Ascending aorta (tissue), 2 donors: ENCODE data around the gene PTTG1. TPM values are rescaled to one million over a fixed set of nuclear protein-coding genes. Genes with fewer than 3 reads are reported as not detected.

Source experiments
- DNase-seq, 2 donors: peaks; one replicate each; pipeline ENCODE4 v3.0.0-alpha.2; 2019; ENCODE audit warnings: low spot score in 2 of 2
- H3K27ac ChIP-seq, 2 donors: fragments of 200-600 bp; sonication (generic); one replicate each; pipeline ENCODE4 v1.5.1; 2016 to 2017; ENCODE audit warnings: mild to moderate bottlenecking in 1 of 2
- H3K27me3 ChIP-seq: fragments of 200-600 bp; sonication (generic); one replicate; pipeline ENCODE4 v1.5.1; 2017
- H3K36me3 ChIP-seq, 2 donors: fragments of 200-600 bp; sonication (generic); one replicate each; pipeline ENCODE4 v1.5.1; 2016
- H3K4me1 ChIP-seq, 2 donors: fragments of 200-600 bp; sonication (generic); one replicate each; pipeline ENCODE4 v1.5.1; 2016 to 2017; ENCODE audit warnings: mild to moderate bottlenecking in 1 of 2
- H3K4me3 ChIP-seq, 2 donors: fragments of 200-600 bp; sonication (generic); one replicate each; pipeline ENCODE4 v1.5.1; 2016 to 2017; ENCODE audit warnings: mild to moderate bottlenecking in 1 of 2
- H3K9me3 ChIP-seq, 2 donors: fragments of 200-600 bp; sonication (generic); one replicate each; pipeline ENCODE4 v1.5.1; 2016
- CTCF ChIP-seq, 3 experiments: fragments of 200-600 bp in 2 of 3; fragments of 450-650 bp in 1 of 3; sonication (generic) in 2 of 3; IDR thresholded peaks; one replicate each; pipeline ENCODE4 v1.5.1; 2016 to 2019; ENCODE audit warnings: antibody characterized with exemption in 3 of 3, mild to moderate bottlenecking in 1 of 3, moderate library complexity in 1 of 3
- intact Hi-C: fragments of 100-400 bp; cut with DNase I; formaldehyde crosslinking; loops from one replicate; pipeline ENCODE4 v1.15.1; 2023
- total RNA-seq: library from RNA; depleted of rRNA; stranded (reverse); fragments of >200 nt; gene quantifications from one replicate; pipeline ENCODE4 v1.1.0, GENCODE V29; 2016

PTTG1 gene
- total RNA-seq, 1 donor from 2014 or later, result 8.6 TPM

- peaks cover 0 to 15% of the 10 kb centered on the region in 2 donors for H3K9me3 ChIP-seq
- no peaks in the 10 kb centered on the region for H3K27me3 ChIP-seq
- H3K4me3 ChIP-seq, result no peak overlapping the region
- H3K36me3 ChIP-seq, result peaks cover 0 to 3% of the 10 kb centered on the region in 2 donors
- peak; percentile 42 to 54 (median 48) for TF ChIP-seq CTCF (IDR thresholded peaks at IDR 0.05)
- H3K4me1 ChIP-seq, result peaks cover 0 to 5% of the 10 kb centered on the region in 2 donors
- DNase-seq, result no peak
- intact Hi-C loops, result loop anchor here (1.0 to 2.0 kb wide), 3 partner anchors 44 to 370 kb away; no protein-coding TSS in a partner anchor
- H3K27ac ChIP-seq, result no peak overlapping the region
Measured at GRCh38 chr5:160390787-160391696, 30.6 kb upstream of the PTTG1 start.

- Histone ChIP-seq H3K4me3 (no peak overlapping the region), H3K9me3 (no peaks in the 10 kb centered on the region), H3K4me1 (peaks cover 7 to 18% of the 10 kb centered on the region in 2 donors), H3K27ac (no peak overlapping the region), H3K27me3 (no peaks in the 10 kb centered on the region), H3K36me3 (no peaks in the 10 kb centered on the region)
- DNase-seq, result no peak
- TF ChIP-seq CTCF (IDR thresholded peaks at IDR 0.05), result no peak
- intact Hi-C loops, result no loop called here
Measured at GRCh38 chr5:160395111-160395510, 26.5 kb upstream of the PTTG1 start.

- Histone ChIP-seq H3K4me1 (peaks cover 7 to 16% of the 10 kb centered on the region in 2 donors), H3K27me3 (no peaks in the 10 kb centered on the region), H3K36me3 (peaks cover 10 to 11% of the 10 kb centered on the region in 2 donors), H3K9me3 (no peaks in the 10 kb centered on the region), H3K27ac (no peak overlapping the region), H3K4me3 (peak overlapping the region in 1 of 2 donors; percentile 10)
- TF ChIP-seq CTCF (IDR thresholded peaks at IDR 0.05), result no peak
- intact Hi-C loops, result no loop called here
- DNase-seq, result no peak
Measured at GRCh38 chr5:160397492-160397891, 24.2 kb upstream of the PTTG1 start.

- no peaks in the 10 kb centered on the region for H3K9me3 ChIP-seq
- intact Hi-C loops, result no loop called here
- peak overlapping the region; percentile 72 to 82 for H3K4me3 ChIP-seq
- peak overlapping the region in 1 of 2 donors; percentile 81 for H3K27ac ChIP-seq
- H3K4me1 ChIP-seq, result peaks cover 7 to 13% of the 10 kb centered on the region in 2 donors
- H3K27me3 ChIP-seq, result no peaks in the 10 kb centered on the region
- H3K36me3 ChIP-seq, result peaks cover 20 to 23% of the 10 kb centered on the region in 2 donors
- TF ChIP-seq CTCF (IDR thresholded peaks at IDR 0.05), result no peak
- no peak for DNase-seq
Measured at GRCh38 chr5:160398806-160399205, 22.8 kb upstream of the PTTG1 start.

GRCh38 chr5:160399402-160400353 lies 22.0 kb upstream of the PTTG1 start, which contains the start of gene FAM200C:
TSS of gene FAM200C (minus strand) at chr5:160400054. CDS start at chr5:160395490, 4,564 bp downstream.
- intact Hi-C loops, result loop anchor here (5.0 kb wide), 1 partner anchor 282 kb away; the partner anchor contains the start of gene PWWP2A
- H3K36me3 ChIP-seq, result peaks cover 29 to 31% of the 10 kb centered on the region in 2 donors
- H3K4me1 ChIP-seq, result peaks cover 7 to 13% of the 10 kb centered on the region in 2 donors
- H3K27ac ChIP-seq, result peak within 1 kb of the TSS; percentile 81 to 89
- H3K4me3 ChIP-seq, result peak within 1 kb of the TSS; percentile 72 to 82
- DNase-seq, result peak; percentile 71 to 93
- TF ChIP-seq CTCF (IDR thresholded peaks at IDR 0.05), result no peak
- H3K9me3 ChIP-seq, result no peaks in the 10 kb centered on the region
- H3K27me3 ChIP-seq, result no peaks in the 10 kb centered on the region
